HL-60/S4 treated with phorbol 12-myristate 13-acetate at 8.2 ng/mL for 4 days and 3 days (cell line): ENCODE results near the gene RPL7A.

Source experiments
- in situ Hi-C: fragments of 300-500 bp; cut with MboI; formaldehyde crosslinking; loops from 2 replicates; pipeline ENCODE4 v1.15.0; 2022; ENCODE audit warnings: low sequenced_read_pairs

RPL7A gene

DNA sequence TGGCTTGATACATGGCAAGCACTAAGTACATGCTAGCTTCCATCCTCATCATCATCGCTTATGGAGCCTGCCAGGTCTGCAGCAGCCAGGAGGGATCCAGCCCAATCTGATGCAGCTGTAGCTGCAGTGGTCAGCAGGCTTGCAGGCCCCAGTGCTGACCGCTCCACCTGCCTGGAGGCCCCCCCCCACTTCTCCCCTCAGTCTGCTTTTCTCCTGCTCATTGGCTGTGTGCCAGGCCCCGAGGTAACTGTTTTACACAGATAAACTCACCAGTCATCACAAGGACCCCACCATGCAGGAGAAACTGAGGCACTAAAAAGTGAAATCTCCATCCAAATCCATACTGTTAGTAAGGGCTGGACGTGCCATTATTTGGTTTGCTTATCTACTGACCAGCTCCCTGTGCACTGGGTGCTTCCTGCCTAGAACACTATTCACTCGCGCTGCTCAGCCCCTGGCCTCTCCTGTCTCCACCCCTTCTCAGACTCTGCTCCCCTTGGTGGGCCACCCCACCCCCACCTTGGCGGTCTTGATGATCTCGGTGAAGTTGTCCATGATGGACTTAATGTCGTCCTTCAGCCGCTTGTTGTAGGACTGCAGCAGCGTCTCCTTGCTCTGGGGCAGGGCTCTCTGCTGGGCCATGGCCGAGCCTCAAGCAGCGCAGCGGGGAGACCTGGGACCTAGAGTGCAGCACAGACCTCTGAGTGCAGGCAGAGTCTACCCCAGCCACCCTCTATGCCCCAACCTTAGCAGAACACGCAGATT is 1.8 kb upstream of the RPL7A start:
- in situ Hi-C loops, result no loop called here

DNA sequence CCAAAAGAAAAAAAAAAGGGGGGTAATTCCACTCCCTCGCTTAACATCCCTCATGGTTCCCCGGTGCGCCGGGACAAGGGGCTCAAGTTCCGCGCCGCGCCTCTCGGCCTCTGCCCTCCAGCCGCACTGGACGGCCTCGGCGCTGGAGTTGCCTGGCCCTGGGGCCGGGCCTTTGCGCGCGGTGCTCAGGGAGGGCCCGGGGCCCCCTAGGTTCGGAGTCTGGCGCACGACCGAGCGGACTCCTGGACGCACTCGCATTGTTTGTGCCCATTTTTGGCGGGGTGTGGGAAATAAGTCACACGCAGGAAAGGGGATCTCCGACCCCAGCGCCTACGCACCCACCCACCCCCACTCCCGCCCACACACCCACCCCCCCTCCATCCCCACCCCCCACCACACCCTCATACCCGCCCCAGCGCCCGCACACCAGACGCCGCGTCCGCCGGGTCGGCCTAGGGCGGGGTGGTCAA is 468 bp upstream of the RPL7A start:
- in situ Hi-C loops, result no loop called here

DNA sequence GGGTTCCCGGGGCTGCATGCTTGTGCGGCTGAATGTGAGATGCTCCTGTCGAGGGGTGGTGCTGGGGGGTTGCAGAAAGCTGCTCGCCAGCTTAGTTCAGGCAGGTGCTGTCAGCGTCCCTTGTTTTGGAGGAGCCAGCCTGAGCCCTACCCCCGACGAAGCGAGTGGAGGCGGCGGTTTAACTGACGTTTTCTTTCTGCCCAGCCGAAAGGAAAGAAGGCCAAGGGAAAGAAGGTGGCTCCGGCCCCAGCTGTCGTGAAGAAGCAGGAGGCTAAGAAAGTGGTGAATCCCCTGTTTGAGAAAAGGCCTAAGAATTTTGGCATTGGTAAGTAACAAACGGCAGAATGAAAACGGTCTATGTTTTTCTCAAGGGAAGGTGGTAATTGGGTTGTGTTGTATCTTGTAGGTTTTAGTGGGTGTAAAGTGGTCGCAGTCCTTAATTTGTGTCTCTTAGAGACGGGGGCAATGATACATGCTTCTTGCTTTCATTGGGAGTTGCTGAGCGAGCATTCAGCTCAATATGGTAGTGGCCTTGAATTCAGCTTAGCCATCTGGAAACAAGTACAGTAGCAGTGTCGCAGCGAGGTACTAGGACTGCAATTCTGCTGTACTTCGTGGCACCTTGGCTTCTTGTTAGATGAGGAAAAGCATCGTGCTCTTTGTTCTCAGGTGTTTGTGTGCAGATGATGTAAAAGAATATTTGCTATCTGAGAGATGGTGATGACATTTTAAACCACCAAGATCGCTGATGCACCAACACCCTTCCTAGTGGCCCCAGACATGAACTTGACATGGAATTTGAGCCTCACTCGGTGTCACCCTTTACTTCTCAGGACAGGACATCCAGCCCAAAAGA is 928 bp downstream of the RPL7A start:
- in situ Hi-C loops, result no loop called here

DNA sequence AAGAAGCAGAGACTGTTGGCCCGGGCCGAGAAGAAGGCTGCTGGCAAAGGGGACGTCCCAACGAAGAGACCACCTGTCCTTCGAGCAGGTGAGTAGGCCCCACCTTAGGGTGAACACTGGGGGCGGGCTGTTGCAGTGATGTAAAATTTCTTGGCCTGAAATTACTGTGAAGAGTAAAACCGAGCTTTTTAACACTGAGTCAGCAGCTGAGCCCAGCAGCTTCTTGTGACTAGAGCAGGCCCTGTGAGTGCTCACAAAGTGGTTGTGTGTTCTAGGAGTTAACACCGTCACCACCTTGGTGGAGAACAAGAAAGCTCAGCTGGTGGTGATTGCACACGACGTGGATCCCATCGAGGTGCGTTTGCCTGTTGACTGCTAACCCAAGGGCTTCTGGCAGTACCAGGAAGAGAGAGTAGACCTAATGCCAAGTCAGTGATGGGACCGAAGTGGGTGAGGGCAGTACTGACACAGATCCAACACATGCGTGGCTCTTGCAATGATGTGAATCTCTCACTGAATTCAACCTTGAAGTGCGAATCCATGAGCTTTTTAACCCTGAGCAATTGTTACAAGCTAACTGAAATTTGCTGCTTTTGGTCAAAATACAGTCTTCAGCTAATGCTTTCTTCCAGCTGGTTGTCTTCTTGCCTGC is 2.1 kb downstream of the RPL7A start:
- in situ Hi-C loops, result no loop called here

DNA sequence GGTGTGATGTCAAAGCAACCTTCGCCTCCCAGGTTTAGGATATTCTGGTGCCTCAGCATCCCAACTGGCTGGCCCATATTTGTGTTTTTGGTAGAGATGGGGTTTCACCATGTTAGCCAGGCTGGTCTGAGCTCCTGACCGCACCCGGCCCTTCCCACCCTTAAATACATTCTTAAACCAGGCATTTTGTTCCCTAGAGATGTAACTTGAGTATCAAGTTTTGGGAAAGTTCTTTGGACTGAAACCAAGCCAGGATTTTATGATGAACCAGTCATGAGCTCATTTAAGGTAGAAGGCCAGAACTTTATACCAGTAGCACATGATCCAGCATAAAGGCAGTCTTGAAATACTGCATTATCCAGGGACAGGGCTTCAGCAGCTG is 3.5 kb downstream of the RPL7A start:
- in situ Hi-C loops, result no loop called here

DNA sequence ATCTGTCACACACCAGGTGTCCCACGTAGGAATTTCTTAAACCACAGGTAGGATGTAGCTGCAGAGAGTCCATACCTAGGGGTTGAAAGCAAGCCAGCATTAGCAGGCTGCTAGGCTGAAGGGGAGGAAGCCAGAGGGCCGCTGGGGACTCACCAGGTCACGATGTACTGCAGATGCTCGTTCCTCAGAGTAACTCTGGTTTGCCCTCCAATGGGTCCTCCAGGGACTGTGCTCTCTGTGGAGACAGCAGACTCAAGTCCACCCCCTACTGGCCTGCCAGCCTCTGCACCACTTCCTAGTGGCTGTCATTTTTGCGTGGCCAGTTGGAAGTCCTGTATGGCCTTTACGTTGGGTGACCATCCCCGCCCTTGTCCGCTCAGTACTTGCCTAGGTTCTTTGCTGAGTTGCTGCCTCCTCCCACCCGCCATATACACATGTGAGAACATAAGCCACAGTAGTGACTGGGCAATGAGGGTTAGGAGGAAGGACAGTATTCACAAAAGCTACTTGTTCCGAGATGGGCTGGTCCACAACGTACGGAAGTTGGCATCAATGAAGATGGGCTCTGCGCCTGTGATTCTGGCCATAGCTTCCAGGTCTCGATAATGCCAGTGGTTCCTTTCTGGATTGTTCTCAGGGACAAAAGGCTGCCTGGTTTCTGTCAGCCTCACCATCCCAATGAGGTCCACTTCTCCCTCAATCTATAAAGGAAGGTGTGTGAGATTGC is 4.1 kb downstream of the RPL7A start:
- in situ Hi-C loops, result no loop called here

DNA sequence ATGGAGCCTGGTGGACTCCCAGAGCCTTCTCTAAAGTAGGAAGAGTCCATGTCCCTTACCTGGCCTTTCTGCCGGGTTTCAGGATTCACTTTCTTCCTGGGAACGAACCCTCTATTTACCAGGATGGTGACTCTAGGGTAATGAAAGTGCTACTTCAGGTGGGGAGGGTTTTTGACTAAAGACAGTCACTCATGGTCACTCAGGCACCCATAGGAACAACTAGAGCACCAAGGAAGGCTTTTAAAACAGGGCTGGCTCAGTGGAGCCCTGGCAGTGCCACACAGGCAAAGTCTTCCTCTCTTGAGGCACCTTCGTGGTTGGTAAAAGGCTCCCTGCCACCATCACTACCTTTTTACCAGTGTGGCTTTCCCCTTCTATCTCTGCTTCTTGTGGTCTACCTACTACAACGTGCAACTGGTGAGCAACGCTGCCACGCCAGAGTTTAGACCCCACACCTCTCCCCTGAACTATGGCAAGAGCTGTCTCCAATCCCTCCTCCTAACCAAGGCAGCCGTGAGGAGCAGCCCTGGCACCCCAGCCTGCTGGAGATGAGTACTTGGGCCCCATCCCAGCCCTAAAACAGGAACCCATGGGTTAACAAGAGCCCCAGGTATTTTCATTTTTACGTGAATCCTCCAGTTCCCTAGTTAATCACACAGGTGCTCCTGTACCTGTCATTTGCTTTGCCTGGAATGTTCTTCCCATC is 4.8 kb downstream of the RPL7A start:
- in situ Hi-C loops, result no loop called here

DNA sequence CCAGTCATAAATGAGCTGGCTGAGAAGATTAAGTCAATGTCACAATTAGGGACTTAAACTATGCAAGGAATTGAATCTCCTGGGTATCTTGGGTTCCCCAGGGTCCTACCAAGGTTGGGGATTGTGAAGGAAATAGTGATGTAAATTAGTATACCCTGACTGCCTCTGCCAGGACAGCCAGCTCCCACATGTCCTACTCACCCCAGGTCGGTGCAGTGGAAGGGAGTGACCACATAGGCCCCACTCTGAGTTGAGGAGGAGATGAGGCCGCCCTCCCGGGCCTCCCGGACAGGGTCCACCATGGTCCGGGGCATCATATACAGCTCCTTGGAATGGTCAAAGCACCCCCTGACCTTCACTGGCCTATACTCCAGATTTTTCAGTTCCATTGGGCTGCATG is 5.5 kb downstream of the RPL7A start:
- in situ Hi-C loops, result no loop called here

DNA sequence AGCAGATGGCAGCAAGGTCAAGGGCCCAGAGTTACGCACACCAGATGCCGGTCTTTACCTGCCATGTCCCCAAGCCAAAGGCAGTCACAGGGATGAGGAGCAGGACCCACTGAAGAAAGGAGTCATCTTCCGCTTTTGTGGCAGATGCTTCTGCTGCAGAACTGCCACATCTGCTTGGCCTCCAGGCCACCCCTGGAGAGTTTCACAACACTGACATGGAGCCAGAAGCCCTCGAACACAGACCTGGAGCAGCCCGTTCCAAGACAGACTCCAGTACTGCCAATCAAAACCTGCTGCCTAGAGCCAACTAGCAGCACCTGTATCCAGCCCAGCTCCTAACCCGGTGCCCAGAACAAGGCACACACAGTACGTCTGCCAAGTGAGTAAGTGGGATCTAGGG is 6.7 kb downstream of the RPL7A start:
- in situ Hi-C loops, result no loop called here

DNA sequence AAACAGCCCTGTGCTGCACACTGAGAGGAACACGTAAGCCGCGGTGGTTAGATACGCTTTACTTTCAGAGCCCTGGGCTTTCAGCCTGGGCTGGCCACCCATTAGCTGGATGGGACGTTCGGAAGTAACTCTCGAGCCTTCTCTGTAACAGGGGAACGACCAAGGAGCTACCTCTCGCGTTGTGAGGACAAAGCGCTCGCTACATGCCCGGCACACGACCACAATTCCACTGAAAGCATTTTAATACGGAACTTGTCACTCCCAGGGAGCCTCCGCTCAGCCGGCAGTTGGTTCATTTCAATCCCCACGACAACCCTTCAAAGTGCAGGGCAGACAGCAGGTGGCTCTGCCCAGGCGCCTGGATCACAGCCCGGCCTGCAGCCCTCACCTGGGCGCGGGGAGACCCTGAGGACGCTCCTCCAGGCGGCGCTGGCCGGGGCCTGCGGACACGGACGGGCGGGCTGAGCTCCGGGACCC is 7.9 kb downstream of the RPL7A start:
- in situ Hi-C loops, result no loop called here

DNA sequence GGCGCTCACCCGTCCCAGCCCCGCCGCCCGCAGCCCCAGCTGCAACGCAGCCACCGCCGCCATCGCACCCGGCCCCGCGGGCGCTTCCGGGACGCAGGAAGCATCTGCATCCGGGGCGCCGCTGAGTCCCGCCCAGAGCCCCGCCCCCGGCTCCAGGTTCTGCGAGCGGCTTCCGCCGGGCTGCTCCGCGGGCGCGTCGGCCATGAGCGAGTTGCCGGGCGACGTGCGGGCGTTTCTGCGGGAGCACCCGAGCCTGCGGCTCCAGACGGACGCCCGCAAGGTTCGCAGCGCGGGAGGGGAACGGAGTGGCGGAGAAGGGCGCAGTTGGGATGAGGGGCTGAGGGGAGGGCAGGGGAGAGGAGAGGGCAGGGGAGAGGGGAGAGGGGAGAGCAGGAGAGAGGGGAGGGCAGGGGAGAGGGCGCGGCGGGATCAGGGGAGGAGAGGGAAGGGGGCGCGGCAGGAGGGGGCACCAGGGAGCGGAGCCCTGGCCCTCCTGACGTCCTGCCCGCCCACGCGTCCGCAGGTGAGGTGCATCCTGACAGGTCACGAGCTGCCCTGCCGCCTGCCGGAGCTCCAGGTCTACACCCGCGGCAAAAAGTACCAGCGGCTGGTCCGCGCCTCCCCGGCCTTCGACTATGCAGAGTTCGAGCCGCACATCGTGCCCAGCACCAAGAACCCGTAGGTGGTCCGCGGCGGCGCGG is 8.5 kb downstream of the RPL7A start, which contains the start of the genes SURF1 and SURF2:
SURF1 (minus strand) TSS at position 97 of the 701 bp plus-strand sequence; CDS start at position 63, 34 bp downstream.
SURF2 (plus strand) TSS at position 160 of the 701 bp plus-strand sequence; CDS start at position 203, 43 bp downstream.
- in situ Hi-C loops, result no loop called here

DNA sequence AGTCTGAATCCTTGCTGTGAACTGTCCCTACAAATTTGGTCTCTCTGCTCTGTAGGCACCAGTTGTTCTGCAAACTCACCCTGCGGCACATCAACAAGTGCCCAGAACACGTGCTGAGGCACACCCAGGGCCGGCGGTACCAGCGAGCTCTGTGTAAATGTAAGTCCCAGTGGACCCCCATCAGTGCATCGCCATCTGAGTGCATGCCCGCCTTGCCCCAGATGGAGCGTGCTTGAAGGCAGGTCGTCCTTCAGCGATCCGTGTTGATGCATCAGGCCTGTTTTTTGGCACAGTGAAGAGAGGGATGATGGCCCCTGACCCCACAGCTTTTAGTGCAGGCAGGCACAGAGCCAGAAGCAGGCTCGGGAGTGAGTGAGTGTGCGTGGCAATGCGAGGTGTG is 9.6 kb downstream of the RPL7A start:
- in situ Hi-C loops, result no loop called here

DNA sequence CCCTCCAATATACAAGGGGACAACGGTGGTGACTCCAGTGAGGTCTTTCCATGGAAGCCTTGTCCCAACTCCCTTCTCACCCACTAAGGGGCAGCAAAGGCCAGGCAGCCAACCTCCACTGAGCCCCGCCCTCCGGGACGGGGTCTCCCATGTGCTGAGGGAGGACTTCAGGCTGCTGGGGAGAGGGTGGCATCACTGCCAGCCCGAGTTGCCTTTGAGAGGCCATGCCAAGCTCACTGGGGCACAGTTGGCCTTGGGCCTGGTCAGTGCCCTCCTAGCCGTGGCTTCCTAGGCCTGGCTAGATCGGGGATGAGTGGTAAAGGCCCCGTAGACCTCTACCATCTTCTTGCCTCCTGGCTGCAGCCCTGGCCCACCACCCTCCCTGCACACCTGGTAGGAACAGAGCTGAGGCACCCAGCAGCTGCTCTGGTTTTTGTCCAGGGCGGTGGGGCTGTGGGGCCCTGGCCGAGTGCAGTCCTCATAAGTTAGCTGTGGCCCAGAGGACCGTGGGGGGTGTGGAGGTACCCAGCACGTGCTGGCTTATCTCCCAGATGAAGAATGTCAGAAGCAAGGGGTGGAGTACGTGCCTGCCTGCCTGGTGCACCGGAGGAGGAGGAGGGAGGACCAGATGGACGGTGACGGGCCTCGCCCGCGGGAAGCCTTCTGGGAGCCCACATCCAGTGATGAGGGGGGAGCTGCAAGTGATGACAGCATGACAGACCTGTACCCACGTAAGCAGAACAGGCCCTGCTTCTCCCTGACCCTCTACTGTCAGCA is 11.6 kb downstream of the RPL7A start:
- in situ Hi-C loops, result no loop called here

DNA sequence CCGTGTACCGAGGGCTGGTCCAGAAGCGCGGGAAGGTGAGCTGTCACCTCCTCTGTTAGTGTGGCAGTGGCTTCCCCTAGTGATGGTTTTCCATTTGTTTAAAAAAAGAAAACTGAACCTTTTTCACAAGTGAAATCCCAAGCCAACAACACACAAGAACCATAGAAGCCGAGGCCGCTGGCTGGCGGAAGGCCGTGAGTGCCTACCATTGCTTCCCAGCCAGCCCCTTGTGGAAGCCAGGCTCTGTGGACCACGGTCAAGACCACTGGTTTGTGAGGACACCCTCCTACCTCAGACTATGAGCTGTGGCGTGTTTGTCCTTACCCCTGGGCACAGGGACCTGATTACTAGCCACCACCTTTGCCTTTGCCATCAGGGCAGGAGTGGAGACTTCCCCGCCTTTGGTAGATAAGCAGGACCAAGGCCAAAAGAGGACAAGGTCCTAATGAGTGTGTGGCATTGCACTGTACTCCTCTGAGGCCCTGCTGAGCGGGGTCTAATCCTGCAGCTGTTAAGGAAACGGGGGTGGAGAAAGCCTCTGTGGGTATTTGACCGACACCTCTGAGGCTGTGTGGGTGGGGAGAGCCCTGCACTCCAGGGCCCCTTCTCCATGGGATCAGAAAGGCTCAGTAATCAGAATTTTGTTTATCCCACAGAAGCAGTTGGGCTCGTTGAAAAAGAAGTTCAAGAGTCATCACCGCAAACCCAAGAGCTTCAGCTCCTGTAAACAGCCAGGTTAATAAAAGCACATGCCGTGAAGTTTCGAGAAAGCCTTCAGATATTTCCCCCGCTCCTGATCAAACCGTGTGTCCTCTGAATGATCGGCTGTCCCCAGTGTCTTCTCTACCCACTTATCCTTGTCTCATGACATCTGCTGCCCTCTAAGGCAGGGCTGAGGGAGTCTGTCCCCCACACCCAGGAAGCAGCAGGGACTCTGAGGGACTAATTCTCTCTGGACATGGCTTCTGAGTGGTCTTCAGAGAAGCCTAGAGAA is 12.7 kb downstream of the RPL7A start:
- in situ Hi-C loops, result no loop called here

DNA sequence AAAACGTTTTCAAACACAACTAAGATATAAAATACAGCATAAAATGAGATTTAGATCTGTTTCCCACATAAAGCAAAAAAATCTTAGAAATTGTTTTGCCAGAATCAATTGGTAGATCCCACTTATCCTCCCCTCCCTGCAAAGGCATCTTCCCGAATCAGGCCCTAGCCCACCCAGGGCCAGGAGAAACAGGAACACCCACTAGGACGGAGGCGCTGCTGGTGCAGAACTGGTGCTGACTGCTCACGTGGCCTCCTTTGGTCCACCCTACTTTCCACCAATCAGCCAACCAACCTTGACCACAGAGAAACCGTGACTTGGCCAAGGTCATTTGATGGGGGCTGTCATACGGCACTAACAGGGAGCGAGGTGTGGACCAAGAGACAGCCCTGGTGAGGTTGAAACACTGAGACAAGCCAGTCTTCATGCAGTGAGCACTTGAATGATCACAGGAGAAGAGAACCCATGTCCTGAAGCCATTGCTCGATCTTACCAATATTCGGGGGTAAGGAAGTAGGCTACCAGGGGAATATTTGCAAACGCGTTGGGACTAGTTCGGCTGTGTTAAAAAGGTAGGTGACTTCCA is 13.6 kb downstream of the RPL7A start:
- in situ Hi-C loops, result no loop called here

DNA sequence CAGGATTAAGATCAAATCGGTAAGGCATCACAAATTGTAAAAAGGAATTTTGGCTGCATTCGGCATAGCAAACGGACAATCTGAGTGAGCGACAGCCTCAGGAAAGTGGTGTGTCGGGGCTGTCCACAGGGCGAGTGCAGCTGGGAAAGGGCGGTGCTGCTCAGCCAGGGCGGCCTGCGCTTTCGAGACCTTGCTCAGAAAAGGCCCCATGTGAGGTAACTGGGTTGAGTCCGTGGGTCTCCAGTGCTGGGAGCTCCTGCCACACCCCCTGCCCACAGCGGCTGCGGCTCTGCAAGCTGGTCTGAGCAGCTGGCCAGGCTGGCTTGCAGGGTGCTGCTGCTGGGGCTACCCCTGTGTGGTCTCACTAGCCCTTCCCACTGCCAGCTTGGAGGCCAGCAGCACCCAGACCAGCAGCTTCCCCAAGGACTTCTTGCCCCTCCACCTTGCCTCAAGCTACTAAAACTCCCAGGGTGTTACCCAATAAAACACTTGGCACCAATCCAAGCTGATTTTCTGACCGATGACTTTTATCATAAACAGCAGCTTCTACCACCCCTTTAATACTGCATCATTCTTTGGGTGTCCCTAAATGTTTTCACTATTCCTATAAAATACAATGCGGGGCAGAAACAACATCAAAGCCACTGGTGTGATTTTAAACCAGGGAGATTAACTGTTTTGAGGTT is 14.5 kb downstream of the RPL7A start:
- in situ Hi-C loops, result no loop called here
